Activated gamma-delta T cell treated with Interleukin-2 at 50 U/mL for 16 hours (primary cell): ENCODE data around the gene CREBZF.

ENCODE experiments used
- DNase-seq: peaks from one replicate; pipeline ENCODE4 v3.0.0-alpha.2; 2020

Gene CREBZF, protein sequence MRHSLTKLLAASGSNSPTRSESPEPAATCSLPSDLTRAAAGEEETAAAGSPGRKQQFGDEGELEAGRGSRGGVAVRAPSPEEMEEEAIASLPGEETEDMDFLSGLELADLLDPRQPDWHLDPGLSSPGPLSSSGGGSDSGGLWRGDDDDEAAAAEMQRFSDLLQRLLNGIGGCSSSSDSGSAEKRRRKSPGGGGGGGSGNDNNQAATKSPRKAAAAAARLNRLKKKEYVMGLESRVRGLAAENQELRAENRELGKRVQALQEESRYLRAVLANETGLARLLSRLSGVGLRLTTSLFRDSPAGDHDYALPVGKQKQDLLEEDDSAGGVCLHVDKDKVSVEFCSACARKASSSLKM

DNA sequence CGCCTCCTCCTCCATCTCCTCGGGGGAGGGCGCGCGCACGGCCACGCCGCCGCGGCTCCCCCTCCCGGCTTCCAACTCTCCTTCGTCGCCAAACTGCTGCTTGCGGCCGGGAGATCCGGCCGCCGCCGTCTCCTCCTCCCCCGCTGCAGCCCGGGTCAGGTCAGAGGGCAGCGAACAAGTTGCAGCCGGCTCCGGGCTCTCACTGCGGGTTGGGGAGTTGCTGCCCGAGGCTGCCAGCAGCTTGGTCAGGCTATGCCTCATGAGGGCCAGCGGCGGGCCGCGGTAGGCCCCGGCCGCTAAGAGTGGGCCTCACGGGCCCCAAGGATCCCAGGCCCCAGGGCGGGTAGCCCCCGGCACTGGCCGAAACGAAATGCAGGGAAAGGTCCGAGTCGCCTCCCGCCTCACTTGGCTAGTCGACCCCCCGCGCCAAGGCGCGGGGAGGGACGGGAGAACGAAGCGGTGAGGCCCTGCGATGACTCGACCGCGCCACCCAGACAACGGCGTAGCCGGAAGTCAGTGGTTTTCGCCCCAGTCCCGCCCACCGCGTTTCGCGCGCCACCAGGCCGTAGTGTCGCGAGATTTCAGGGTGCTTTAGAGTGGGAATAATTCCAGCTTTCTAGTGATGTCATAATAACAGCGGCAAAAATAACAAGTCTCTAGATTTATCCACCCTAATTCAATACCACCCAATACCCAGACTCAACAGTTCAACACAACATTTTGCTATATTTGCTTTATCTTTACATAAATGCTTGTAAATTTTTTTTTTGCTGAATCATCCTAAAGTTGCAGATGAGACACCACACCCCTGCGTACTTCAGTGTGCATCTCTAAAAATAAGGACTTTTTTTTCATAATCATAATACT is at the start of gene CREBZF:
Gene CREBZF (minus strand): TSS at position 515 of the 867 bp plus-strand sequence. CDS start 254 bp downstream, at position 261.
- peak; percentile 92 for DNase-seq

DNA sequence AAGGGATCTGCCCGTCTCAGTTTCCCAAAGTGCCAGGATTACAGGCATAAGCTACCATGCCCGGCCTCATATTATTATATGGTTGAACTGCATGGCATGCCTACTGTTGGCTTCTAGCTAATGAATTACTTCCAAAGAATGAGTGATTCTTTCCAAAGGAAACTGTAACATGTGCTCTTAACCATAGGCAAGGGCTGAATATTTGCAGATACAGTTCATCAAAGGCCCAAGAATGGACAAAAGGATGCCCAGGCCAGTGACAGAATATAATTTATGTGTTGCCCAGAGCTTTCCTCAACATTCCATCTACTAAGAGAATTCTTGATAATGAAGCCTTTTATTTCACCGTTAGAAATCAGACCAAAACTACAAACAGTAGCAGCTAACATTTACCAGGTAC is 48.0 kb upstream of the CREBZF start:
- no peak for DNase-seq

DNA sequence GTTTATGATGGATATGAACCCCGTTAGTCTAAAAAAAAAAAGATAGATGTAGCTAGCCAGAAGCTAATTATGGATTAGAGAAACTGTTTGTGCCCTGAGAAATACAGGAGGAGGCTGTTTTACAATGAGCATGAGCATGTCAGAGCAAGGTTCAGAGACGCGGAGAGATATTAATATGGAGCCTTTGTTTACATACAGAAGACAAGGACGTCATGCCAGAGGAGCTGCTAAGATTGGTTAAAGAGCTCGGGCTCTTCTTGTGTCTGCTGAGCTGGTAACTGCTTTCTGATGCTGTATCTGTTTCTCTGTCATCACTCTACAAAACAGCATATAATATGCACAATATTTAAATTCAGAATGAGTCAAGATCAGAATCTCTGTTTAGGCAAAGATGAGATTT is 46.0 kb upstream of the CREBZF start:
- no peak for DNase-seq

GRCh38 chr11:85709941-85710702 is 45.2 kb upstream of the CREBZF start:
- no peak for DNase-seq

- no peak for DNase-seq
Observed at GRCh38 chr11:85705800-85706199, 40.9 kb upstream of the CREBZF start.

DNA sequence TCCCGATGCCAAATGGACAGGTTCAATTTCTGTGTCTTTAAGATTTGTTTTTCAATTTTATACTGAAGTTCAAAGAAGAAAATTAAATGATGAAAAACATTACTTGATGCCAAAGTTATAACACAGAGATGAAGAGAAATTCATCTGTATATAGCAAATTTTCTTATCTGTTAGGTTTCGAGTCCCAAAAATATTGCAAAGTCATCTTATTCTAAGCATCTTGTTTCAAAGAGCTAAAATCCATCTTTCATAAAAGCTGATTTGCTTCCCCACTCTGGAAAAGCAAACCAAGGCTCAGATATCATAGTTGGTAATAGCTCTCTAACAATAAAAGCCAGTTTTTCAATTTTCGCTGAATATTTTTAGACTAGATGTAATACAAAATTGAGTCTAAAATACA is 40.0 kb upstream of the CREBZF start:
- no peak for DNase-seq

GRCh38 chr11:85699957-85700741 is 35.2 kb upstream of the CREBZF start:
- DNase-seq = no peak

- no peak for DNase-seq
Observed at GRCh38 chr11:85698195-85698594, 33.3 kb upstream of the CREBZF start.

DNA sequence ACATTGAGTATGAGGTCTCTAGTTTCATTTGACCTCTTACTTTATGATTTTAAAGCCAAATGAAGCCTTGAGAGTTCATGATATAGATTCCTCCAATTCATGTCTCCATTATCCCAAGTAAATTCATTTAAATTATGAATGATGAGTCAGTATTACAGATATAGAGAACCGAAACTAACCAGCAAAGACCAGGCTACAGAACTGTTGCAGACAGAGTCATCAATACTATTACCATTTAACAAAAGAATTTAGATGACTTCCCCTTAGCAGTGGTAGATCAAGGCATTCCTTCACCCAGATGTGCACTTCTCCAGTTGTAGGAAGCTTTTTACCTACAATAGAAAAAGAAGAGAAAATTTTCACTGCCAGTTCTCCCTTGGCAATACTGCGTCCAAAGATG is 32.8 kb upstream of the CREBZF start:
- DNase-seq = no peak

DNA sequence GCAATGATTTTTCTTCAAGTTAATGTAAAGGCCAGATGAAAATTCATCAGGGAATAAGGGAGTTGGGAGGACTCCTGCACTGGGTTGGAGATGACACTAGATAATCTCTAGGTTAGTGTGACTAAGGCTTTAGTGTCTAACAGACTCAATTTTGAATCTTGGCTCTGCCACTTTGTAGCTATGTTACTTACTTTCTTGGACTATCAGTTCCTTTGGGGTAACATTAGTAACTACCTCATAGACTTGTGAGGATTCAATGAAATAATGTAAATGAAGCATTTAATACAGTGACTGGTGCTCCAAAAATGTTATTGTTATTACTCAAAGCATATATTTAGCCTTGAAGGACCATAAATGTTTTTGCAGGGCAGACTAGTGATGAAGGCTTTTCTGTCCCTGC is 30.6 kb upstream of the CREBZF start:
- DNase-seq = no peak

DNA sequence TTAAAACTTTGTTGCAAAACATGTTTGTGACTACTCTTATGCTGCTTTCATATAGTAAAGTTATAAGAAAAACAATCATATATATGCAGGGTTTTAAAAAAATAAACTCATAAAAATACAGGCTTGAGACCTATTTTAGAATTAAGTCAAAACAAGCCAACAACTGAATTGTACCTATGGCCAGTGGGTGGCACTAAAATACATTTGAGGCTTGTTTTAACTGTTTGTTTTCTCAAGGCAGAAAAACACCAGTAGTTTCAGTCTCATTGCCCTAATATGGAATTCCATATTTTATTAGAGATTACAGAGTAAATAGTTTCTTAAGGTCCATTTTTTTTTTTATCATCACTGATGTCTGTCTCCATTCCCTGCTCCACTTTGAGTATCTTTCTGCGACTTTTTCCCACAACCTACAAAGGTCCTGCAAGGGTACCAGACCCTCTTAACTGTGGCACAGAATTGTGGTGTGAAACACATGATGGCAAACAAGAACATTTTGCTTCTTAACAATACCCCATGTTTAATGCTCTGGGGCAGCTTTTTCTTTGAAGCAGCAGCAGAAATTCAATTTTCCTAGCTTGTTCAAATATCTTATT is 29.6 kb upstream of the CREBZF start:
- no peak for DNase-seq

DNA sequence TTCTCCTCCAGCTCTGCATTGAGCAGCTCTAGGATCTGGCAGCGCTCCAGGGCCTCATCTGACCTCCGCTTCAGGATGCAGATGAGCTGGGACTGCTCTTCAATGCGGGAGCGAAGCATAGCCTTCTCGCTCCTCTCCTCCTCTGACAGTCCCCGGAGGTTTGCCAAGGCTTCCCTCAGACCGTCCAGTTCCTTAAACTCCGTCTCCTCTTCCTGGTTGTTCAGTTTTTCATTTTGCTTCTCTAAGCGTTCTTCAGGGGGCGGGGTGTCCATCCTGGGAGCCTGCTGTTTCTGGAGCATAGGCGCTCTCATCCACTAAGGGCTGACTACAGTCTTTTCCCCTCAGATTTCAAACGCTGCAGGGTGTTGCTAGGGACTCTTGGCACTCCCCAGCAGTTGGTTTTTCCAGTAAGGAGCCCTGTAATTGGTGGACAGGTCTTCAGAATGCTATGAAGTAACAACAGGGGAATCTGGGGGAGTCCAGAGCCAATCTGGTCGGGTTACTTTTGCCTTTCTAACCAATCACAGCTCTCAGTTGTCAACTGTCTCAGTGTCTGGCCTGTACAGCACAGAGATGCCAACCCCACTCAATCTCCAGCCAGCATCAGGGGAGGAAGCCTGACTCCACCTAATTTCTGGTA is 21.0 kb upstream of the CREBZF start, which contains the start of gene CCDC89:
Gene CCDC89 (minus strand): TSS at position 376 of the 640 bp plus-strand sequence. CDS start 65 bp downstream, at position 311.
- no peak for DNase-seq

DNA sequence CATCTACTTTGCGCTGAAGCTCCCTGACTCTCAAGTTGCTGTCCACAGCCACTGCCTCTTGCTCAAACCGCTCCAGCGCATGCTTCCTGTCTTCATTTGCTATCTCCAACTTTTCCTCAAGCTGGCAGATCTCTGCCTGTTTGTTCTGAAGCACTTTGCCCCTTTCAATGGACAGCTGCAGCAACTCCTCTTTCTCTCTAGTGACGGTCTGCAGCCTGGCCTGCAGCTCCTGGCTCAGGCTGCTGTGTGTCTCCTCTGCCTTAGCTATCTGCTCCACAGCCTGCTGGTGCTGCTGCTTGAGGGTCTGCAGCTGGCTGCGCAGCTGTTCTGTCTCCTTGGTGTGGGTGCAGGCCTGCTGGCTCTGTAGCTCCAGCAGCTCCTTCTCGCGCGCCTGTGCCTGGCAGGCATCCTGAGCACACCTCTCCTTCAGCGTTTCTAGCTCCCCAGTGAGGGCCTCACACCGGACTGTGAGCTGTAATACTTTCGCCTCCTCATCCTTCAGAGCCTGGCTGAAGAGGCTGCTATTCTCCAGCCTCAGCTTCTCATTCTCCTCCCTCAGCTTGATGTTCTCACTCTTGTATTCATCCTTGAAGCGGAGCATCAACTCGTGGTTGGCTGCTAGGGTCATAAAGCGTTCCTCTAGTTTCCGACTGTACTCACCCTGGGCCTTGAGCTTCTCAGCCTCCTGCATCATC is 20.3 kb upstream of the CREBZF start:
- DNase-seq = no peak

GRCh38 chr11:85682330-85683305 is 17.7 kb upstream of the CREBZF start:
- DNase-seq = peak; percentile 64

GRCh38 chr11:85680897-85681296 is 16.0 kb upstream of the CREBZF start:
- DNase-seq = no peak

DNA sequence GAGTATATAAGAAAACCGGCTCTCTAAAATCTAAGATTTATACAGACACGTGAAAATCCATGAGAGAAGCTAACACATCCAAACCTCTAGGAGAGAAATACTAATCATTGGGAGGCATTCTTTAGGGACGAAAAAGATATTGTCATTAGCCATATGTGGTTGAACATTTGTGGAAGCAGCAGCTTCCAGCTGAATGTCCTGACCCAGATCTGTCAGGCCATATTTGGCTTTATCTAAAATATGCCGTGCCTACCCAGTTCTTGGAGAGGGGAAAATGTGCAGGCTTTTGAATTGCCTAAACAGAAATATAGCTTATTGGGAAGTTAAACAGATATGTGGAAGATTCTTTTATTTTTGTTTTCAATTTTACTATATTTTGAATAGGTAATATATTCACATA is 14.6 kb upstream of the CREBZF start:
- no peak for DNase-seq

- DNase-seq = no peak
Observed at GRCh38 chr11:85673393-85673792, 8.5 kb upstream of the CREBZF start.

DNA sequence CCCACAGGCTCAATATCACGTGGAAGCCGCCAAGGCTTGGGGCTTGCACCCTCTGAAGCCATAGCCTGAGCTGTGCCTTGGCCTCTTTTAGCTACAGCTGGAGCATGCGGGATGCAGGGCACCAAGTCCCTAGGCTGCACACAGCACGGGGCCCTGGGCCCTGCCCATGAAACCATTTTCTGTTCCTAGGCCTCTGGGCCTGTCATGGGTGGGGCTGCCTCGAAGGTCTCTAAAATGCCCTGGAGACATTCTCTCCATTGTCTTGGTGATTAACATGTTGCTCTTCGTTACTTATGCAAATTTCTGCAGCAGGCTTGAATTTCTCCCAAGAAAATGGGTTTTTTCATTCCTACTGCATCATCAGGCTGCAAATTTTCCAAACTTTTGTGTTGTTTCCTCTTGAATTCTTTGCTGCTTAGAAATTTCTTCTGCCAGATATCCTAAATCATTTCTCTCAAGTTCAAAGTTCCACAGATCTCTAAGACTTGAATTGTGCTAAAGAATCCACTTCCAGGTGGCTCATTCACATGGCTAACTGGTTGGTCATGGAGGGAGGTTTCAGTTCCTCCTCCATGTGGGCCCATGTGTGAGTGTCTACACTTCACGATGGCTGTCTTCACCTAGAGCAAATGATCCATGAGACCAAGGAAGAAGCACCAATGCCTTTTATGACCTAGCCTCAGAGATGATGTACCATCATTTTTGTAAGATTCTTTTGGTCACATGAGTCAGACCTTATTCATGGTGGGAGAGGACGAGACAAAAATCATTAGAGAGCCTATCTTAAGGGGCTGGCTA is 7.4 kb upstream of the CREBZF start:
- no peak for DNase-seq
